T follicular helper cell (primary cell): Measurements from ENCODE around the gene CNRIP1.

ENCODE experiments used
- DNase-seq: peaks from one replicate; pipeline ENCODE4 v3.0.0-alpha.2; 2020; ENCODE audit warnings: low read depth

CNRIP1 gene

DNA sequence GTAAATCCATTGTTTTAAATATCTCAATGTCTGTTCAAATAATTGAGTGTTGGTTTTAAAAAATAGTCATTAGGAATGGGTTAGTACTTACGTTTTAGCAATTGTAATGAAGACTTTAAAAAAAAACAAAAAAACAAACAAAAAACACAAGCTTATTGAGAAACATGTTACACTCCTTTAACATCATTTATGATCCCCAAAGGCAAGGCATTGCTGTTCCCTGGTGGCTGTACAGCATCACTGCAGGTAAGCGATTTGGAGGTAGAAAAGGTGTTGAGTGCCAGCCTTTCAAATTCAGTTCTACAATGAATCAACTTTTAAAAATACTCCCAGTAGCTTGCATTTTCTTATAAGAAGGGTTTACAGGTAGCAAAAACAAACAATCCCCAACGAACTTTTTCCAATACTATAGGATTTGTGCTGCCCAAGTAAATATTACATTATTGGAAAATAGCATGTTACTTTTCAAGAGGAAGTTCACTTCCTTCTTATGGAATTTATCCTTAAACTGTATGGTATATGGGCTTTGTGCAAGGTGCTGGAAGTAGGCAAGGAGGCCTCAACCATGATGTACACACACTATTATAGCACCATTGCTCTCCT is 27.5 kb downstream of the CNRIP1 start:
- peak; percentile 6 for DNase-seq

DNA sequence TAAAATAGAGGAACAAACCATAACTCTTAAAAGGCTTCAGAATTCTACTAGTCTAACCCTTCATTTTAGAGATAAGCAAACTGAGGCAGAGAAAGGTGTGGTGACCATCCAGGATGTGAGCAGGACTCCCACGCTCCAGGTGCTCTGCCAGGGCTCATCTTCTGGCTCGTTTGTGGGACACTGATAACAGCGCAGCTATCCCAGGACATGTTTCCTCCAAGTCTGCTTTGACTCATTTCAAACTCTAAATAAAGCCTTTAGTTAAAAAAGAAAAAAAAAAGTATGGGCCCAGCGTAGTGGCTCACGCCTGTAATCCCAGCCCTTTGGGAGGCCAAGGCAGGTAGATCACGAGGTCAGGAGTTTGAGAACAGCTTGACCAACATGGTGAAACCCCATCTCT is 28.4 kb downstream of the CNRIP1 start:
- DNase-seq, result no peak

DNA sequence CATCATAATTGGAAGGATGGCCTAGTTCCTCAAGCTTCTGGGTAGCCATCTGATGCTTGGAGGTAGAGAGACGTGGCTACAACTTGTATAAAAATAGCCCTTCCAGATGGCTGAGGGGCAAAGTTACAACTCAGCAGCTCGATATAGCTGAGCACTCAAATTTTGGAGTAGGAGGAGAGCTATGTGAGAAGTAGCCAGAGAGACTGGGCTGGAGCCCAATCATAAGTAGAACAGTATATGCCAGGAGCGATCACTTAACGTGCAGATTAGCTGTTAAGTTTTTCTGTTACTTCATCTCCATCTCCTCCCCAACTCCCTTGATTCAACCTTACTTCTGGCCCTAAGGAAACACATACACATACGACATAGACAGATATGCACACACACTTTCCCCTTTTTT is 28.8 kb downstream of the CNRIP1 start:
- no peak for DNase-seq

DNA sequence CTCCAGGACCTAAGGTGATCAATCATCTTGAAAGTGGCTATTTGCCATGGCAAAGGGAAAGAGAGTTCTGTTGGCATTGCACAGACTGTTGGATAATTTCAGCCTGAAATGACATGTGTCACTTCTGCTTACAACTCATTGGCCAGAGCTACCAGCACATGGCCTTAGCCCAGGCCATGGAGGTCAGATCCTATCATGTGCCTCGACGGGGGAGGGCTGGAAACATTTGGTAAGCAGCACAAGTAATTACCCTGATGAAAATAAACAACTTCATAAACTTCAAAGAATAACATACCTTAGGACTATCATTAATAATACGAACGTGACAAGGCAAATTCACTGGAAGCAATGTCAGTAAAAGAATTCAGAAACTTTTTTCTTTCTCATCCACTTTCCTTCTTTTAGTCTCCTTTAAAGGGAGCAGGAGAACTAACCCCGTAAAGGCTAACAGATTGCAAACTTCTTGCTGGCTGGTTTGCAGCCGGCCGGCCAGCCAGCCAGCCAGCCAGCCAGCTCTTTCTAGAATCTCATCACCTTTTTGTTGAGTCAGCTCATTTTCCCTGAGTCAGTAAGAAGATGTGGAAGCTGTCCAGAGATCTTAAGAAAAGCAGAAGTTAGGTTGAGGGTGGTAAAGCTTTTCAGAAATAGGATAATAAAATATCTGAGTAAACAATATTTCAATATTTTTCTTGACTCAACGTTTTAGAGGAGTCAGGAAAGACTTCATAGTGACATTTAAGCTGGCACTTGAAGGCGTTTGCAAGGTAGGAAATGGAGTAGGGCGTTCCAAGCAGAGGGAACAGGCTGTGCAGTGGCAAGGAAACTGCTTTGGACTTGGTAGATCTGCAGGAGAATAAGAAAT is 31.9 kb downstream of the CNRIP1 start:
- DNase-seq, result no peak

DNA sequence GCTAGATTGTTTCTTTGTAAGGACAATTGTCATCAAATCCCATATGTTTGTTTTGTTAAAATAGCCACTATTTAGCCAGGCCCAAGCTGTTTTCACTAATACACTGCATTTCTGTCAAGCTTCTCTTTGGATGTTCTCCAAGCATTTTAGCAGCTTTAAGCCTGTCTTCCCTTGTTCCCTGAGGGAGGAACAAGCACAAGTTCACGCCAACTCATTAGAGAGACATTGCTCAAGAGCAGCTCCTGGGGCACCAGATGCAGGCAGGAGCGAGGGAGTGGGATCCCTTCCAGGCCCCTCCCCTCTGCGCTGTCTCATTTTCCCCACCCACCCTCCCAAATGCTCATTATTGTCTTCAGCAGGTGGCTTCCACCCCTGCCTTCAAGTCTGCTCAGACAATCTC is 34.9 kb downstream of the CNRIP1 start:
- DNase-seq, result no peak

DNA sequence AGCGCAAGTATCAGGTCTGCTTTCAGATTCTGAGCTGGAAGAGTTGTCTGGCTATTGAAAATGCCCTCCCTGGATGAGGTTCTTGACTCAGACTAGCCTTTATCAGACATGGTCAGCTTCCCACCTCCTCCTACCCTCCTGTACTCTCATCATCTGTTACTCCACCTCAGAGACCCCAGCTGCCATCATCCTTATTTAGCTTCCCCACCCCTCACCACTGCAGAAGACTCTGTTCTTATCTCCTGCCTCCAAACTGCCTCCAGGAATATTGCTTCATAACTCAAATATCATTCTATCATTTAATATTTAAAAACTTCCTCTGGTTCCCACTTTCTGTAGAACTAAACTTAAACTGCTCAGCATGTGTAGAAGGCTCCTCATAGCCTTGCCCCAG is 36.3 kb downstream of the CNRIP1 start:
- DNase-seq, result no peak

DNA sequence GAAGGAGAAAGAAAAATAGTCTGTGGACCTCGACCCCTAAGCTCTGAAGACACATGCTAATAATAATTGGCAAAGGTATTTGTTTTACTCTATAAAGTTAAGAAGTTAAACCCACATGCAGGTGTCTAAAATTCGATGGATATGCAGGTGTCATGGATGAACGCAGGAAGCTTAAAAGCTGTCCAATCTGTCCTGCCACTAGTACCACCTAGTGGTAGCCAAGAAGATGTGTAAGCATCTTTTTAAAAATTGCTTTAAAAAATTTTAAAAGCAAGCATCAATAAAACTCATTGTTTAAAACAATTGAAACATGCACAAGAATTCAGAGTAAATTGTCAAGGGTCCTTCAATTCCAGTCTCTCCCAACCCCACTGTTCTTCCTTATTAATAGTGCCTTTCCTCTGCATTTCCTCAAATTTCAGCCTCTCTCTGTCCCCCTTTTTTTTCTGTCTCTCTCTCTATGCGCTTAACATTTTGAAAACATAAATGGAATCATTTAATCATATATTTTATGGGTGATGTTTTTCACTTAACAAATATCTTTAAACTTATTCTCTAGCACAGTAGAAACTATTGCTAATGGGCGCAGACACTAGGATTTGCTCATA is 36.8 kb downstream of the CNRIP1 start:
- peak; percentile 1 for DNase-seq

DNA sequence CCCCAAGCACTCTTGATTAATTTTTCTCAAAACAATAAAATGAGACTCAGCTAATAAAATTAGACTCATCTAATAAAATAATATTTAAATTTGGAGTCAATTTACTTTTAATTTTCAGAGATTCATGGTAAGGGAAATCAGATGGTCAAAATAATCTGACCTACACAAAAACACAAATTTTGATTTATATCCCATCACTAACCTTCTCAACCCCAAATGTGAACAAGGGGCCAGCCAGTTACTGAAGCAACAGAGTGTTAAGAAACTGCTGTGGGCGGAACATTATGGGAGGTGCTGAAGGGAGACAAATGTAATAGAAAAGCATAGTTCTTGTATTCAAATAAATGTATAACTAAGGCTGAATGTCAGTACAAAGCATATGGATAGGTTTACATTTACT is 39.0 kb downstream of the CNRIP1 start:
- no peak for DNase-seq

DNA sequence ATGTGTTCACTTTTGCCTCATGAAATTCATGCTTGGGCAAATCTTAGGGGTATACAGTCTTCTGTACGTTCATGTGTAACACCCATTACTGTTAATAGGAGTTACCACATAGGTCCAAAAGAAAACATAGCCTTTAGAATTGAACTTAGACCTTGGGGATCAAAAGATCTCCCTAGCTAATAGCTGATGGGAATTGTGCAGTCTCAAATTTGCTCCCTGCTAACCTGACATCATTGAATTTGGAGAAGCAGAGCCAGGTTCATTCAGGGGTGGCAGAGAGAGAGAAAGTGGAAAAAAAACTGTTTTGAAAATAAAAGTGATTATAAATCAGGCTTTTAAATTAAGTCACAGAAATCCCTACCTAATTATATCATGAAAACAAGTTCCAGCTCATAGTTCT is 39.4 kb downstream of the CNRIP1 start:
- no peak for DNase-seq

DNA sequence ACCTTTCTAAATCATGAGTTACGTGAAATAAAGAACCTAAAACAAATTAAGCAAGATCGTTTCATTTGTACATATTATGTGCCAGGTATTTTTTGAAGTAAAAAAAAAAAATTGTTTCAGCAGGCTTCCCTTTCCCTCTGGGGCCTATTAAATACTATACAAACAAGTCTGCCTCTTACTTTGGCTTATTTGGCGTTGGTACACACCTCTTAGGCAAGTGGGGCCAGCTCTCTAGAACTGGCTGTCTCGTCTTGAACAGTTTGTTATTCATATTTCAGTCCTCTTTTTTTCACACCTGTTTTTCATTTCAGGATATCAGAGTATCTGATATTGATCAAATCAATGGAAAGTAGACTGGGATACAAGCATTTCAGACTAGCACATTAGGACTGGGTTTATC is 40.1 kb downstream of the CNRIP1 start:
- DNase-seq, result no peak

DNA sequence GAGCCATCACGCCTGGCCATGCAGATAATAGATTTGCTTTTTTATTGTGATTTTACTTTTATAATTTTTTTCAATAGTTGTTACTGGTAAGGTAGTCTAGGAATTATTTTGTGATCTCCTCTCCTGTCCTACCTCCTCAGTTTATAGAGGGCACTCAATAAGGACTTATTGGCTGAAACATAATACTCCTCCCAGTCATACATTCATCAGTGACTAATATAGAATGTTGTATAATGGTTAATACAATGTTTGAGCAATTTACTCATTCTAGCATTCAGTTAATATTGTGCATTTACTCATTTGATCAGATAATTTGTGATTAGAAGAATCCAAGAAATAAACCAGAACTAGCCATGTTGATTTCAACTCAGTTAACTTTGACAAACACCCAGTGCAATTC is 41.6 kb downstream of the CNRIP1 start:
- no peak for DNase-seq

DNA sequence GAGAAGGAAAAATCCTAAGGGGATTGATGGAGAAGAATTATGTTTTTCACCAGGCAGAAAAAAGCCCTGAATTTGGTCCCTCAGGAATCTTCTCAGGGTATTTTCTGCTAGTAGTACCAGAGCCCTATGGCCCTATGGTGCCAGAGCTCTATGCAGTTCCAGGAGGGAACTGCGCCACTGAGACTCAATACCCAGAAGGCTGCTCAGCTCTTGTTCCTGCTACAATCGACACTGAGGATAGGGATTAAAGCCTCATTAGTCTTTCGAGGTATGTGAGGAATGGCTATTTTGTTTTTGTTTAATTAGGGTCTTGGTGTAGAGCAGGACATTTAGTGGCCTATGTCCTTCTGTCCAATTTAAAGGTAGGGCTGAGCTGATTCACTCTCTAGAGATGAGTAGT is 45.7 kb downstream of the CNRIP1 start:
- no peak for DNase-seq

DNA sequence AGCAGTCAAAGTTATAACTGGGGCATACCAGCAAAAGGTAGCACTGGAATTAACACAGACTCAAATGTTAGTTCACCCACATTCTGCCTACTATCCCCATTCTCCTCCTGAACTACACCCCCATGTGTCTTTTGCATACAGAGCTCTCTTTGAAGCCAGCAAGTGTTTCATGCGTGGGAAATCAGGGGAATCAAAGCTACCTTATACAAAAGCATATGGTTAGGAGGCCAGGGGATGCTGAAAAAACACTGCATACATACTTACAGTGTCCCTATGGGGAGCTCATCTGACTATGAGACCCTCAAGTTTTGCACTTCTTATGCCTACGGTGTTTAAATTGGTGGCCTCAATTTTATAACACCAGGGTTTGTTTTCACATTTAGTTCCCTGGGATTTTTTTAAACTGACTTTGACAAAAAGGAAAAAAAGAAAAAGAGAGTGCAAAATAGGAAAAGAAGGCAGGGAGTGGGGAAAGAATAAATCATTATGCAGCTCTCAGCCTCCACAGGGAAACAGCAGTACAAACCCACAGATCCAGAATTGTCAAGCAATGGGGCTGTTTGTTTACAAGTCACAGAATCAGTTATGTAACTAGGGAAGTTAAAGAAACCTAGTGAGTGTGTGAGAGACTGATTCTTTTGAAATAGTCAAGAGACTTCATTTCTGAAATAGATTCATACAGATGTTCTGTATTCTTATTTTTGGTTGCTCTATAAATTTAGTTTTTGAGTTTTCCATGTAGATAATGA is 47.3 kb downstream of the CNRIP1 start:
- no peak for DNase-seq

DNA sequence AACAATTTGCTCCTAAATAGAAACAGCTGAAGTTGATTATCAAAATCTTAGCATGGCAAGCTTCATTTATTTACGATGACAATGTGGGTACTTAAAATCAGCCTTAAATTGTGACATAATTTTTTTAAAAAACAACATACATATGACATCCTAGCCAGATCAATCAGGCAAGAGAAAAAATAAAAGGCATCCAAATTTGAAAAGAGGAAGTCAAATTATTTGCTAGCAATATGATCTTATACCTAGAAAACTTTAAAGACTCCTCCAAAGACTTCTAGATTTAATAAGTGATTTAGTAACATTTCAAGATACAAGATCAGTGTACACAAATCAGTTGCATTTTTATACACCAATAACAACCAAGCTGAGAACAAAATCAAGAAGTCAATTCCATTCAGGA is 53.1 kb downstream of the CNRIP1 start:
- DNase-seq, result no peak

DNA sequence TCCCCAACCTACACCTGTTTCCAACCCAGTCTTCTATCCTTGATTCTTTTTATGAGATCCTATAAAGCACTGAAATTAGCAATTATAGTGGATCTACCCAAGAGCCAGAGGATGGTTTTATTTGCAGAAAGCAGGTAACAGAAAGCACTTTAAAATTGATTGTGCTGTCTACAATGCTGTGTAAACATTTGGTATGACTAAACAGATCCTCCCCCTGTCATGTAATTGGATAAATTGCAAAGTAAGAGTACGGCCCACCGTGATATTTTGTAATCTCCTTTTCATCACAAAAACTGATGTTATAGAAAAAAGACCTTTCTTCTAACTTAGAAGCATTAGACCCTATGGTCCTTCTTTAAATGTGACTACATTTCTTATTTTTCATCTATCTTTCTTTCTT is 56.1 kb downstream of the CNRIP1 start:
- no peak for DNase-seq

DNA sequence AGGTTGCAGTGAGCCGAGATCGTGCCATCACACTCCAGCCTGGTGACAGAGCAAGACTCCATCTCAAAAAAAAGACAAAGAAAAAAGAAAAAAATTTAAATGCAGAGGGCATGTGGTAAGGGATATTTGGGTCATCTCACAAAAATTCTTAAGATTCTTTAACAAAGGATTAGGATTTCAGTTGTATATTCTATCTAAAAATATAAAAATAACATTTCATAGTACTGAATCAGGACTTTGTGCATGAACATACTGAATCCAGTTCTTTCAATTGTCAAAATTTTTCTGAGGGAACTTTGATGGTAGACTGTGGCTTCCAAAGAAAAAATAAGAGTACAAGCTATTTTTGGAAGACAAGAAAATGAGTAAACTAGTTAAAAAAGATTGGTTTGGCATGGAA is 60.9 kb downstream of the CNRIP1 start:
- no peak for DNase-seq

DNA sequence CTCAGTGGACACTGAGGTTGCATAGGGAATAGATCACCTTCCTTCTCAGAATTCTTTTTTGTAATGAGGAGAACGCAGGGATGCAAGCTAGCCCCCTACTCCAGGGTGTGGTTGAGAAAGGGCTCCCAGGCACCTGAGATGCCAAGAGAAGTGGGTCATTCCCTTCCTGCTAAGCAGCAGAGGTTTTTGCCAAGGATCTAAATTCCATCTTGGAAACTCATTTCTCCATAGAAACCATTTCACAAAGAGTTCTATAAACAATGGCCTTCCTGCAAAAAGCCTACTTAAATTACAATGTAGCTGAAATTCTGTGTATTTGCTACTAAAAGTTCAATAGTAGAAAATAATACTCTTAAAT is 63.7 kb downstream of the CNRIP1 start:
- DNase-seq, result no peak

DNA sequence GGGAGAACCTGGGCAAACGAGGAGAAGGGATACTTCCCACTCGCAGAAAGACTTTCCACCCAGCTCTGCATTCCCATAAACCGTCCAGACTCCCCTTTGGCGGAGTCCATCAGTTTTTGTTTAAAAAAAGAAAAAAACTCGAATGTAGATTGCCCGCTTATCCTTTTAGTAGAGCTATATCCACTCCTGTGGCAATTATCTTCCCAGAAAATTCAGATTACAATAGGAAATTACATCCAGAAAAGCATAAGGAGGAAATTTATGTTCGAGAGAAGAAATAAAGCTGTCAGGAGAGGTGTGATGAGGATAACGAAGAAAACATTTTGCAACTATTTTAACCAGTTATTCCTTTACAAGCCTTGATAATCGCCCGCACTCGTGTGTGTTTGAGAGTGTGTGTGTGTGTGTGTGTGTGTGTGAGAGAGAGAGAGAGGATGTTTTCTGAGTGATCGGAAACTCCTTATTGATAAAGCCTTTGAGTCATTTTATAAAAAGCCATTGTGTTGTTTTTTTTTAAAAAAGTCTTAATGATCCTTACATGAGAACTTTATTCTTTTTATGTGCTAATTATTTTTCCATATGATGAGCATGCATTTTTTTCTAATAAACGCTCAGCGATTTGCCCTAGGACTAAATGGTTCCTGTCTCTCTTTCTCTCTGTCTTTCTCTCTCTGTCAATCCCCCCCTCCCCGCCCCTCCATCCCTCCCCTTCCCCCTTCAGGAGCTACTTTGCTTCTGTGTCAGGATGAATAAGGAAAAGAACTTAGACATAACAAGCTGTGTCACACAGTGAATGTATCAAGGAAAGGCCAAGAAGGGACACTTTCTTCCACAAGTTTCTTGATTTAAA is 66.3 kb downstream of the CNRIP1 start:
- DNase-seq, result no peak

DNA sequence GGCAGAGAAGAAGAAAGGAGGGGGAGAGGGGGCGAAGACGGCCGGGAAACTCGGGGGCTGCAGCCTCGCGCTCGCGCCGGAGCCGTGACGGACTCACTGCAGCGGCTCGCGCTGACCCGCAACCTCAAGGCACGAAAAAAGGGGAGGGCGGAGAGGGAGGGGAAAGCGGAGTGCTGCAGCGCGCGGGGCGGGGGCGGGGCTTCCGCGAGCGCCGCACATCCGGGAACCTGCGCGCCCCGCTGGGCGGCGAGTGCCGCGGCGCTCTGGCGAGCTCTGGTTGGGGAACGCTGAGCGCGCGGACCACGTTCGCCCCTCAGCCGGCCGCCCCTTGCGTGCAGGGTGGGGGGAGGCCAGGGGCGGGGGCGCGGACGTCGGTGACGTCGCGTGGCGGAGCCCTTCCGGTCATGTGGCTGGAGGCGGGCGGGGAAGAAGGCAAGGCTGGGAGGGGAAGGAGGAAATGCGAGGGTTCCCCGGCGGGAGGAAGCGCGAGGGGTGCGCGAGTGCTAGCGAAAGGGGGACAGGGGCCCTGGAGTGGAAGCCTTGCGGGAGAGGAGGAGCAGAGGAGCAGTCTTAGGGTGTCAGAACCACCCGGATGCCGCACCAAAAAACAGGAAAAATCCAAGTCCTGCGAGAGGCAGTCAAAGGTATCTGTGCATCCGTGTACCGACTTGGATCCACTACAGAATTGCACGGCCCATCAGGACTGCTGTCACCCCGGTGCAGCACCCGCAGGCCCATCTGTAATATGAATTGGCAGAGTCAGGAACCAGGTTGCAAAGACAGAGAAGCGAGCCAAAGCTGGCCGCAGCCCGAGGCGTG is 67.1 kb downstream of the CNRIP1 start, which contains the start of gene PPP3R1:
Gene PPP3R1 (minus strand): TSS at position 133 of the 819 bp plus-strand sequence. CDS start 405 bp downstream, outside the sequence.
- DNase-seq, result peak; percentile 90

DNA sequence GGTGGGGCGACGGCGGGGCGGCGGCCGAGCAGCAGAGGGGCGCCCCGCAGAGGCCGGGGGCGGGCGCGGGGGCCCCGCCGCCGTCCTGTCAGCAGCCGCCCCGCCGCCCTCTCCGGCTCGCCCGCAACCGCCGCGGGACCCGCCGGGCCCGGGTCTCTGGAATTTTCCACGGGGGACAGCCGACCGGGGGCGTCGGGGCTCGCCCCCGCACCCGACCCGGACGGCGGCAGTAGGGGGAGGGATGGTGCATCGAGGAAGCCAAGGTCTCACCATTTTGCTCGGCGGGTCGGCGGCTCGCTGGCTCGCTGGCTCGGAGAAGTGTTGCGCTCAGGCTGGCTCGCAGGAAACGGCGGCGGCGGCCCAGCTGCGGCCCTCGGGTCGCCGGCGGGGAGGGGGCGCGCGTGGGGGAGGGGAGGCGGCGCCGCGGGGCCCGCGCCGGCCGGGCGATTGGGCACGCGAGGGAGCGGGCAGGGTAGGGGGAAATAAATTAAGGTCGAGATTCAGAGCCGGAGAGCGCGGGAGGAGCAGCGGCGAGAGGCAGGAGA is 67.8 kb downstream of the CNRIP1 start:
- DNase-seq, result peak; percentile 18
